ENCODE data around the gene CARD10. TPM values are rescaled to one million over a fixed set of nuclear protein-coding genes. Genes with fewer than 3 reads are reported as not detected.
A peak's percentile ranks its signal among the peaks of the same experiment; 100 is the strongest.

The CARD10 gene
- total RNA-seq, 1 experiment from 2014 or later, result 63.9 TPM

- Histone ChIP-seq H4K20me1 (ENCODE audit: insufficient read depth) (peaks cover 34% of the 10 kb centered on the region), H3K4me3 (peak overlapping the region; percentile 95), H3K27ac (peak overlapping the region; percentile 82), H3K9me3 (ENCODE audit: insufficient read depth, low read depth) (no peaks in the 10 kb centered on the region), H3F3A (ENCODE audit: insufficient read depth, low read depth) (peaks cover 54% of the 10 kb centered on the region), H2AFZ (no peak overlapping the region), H3K4me2 (peak overlapping the region; percentile 85), H3K79me2 (ENCODE audit: low read depth) (peaks cover 64% of the 10 kb centered on the region), H3K36me3 (ENCODE audit: low read depth) (peaks cover 6% of the 10 kb centered on the region; the same call in 1 of the 2 replicates), H3K4me1 (replicated peaks; ENCODE audit: insufficient read depth) (peaks cover 61% of the 10 kb centered on the region), H3K27me3 (ENCODE audit: insufficient read depth, low read depth) (no peaks in the 10 kb centered on the region), H3K9me2 (ENCODE audit: insufficient read depth) (no peaks in the 10 kb centered on the region)
- no TSS peak for BruUV-seq (replicated peaks)
- TF ChIP-seq CTCF (conservative IDR thresholded peaks at IDR 0.05), result peak; percentile 45; the same call in 1 of the 2 replicates
- TF ChIP-seq EZH2 (IDR thresholded peaks at IDR 0.05; ENCODE audit: low read depth), result no peak
- ChIA-PET POLR2A (ENCODE audit: unreplicated experiment) (interaction anchor here (0.7 to 1.0 kb wide), 3 partner anchors 15 to 21 kb away, joined by 4 to 9 read pairs (median 6); no protein-coding TSS in a partner anchor), CTCF (interaction anchor here (0.6 to 4.4 kb wide), 8 partner anchors 8 to 54 kb away, joined by 3 to 27 read pairs (median 8); no protein-coding TSS in a partner anchor)
- intact Hi-C loops (cut with micrococcal nuclease; ENCODE audit: unreplicated experiment), result no loop called here
- DNase-seq, result no peak
Observed at GRCh38 chr22:37562049-37562875, 43.0 kb upstream of the CARD10 start.

GRCh38 chr22:37561212-37562048, 42.2 kb upstream of the CARD10 start:
- H3K36me3 ChIP-seq (ENCODE audit: low read depth), result peaks cover 6% of the 10 kb centered on the region; the same call in 1 of the 2 replicates
- TF ChIP-seq EZH2 (IDR thresholded peaks at IDR 0.05; ENCODE audit: low read depth) (no peak), CTCF (conservative IDR thresholded peaks at IDR 0.05) (peak; percentile 98)
- peak overlapping the region; percentile 95 for H3K4me3 ChIP-seq
- H3F3A ChIP-seq (ENCODE audit: insufficient read depth, low read depth), result peaks cover 47% of the 10 kb centered on the region
- TSS peak; percentile 30 for BruUV-seq (replicated peaks)
- no peaks in the 10 kb centered on the region for H3K27me3 ChIP-seq (ENCODE audit: insufficient read depth, low read depth)
- no peaks in the 10 kb centered on the region for H3K9me2 ChIP-seq (ENCODE audit: insufficient read depth)
- H3K4me2 ChIP-seq, result peak overlapping the region; percentile 85
- ChIA-PET CTCF (interaction anchor here (0.6 to 4.4 kb wide), 8 partner anchors 9 to 53 kb away, joined by 3 to 27 read pairs (median 8); no protein-coding TSS in a partner anchor), POLR2A (ENCODE audit: unreplicated experiment) (interaction anchor here (0.5 to 1.0 kb wide), 4 partner anchors 14 to 20 kb away, joined by 4 to 9 read pairs (median 6); no protein-coding TSS in a partner anchor)
- no peaks in the 10 kb centered on the region for H3K9me3 ChIP-seq (ENCODE audit: insufficient read depth, low read depth)
- H4K20me1 ChIP-seq (ENCODE audit: insufficient read depth), result peaks cover 28% of the 10 kb centered on the region
- H3K4me1 ChIP-seq (replicated peaks; ENCODE audit: insufficient read depth), result peaks cover 57% of the 10 kb centered on the region
- DNase-seq, result peak; percentile 78 to 94
- peak overlapping the region; percentile 54 for H2AFZ ChIP-seq
- peak overlapping the region; percentile 82 for H3K27ac ChIP-seq
- intact Hi-C loops (cut with micrococcal nuclease; ENCODE audit: unreplicated experiment), result loop anchor here (1.0 kb wide), 1 partner anchor 14 kb away; no protein-coding TSS in a partner anchor
- H3K79me2 ChIP-seq (ENCODE audit: low read depth), result peaks cover 60% of the 10 kb centered on the region
